GM12878 (cell line): Measurements from ENCODE around the gene HRC. TPM values are rescaled to one million over a fixed set of nuclear protein-coding genes. Genes with fewer than 3 reads are reported as not detected.
A peak's percentile ranks its signal among the peaks of the same experiment; 100 is the strongest.

Experiments used
- ATF2 ChIP-seq: IDR thresholded peaks from 2 replicates; pipeline ENCODE4 v1.6.1; 2012; ENCODE audit warnings: low read length, inconsistent platforms
- ELK1 ChIP-seq: IDR thresholded peaks from 2 replicates; pipeline ENCODE4 v1.6.1; 2012; ENCODE audit warnings: low read depth, low read length, improper control_type of control experiment
- ETV6 ChIP-seq, 2 experiments: fragments of 450-650 bp in 1 of 2; IDR thresholded peaks in 1 of 2; conservative IDR thresholded peaks in 1 of 2; 2 replicates each; pipeline ENCODE4 v1.6.1; 2014; ENCODE audit warnings: antibody characterized with exemption in 1 of 2, borderline replicate concordance in 1 of 2, low read depth in 1 of 2, mild to moderate bottlenecking in 1 of 2, moderate library complexity in 1 of 2
- IRF3 ChIP-seq: fragments of 450-650 bp; IDR thresholded peaks from 2 replicates; pipeline ENCODE4 v1.6.1; 2014; ENCODE audit warnings: mild to moderate bottlenecking
- JUND ChIP-seq: IDR thresholded peaks from 2 replicates; pipeline ENCODE4 v1.6.1; 2012; ENCODE audit warnings: low read depth, mild to moderate bottlenecking, low read length, improper control_type of control experiment, moderate library complexity
- LARP7 ChIP-seq: fragments of 450-650 bp; IDR thresholded peaks from 2 replicates; pipeline ENCODE4 v1.6.1; 2017; ENCODE audit warnings: mild to moderate bottlenecking
- MXI1 ChIP-seq: fragments of 150-350 bp; IDR thresholded peaks from 2 replicates; pipeline ENCODE4 v1.6.1; 2011; ENCODE audit warnings: low read depth, mild to moderate bottlenecking, inconsistent platforms, low read length, improper control_type of control experiment
- MYC ChIP-seq: IDR thresholded peaks from 2 replicates; pipeline ENCODE4 v1.6.1; 2011; ENCODE audit warnings: mild to moderate bottlenecking, low read length, moderate library complexity, inconsistent platforms; ENCODE audit not compliant: insufficient read depth, insufficient replicate concordance, insufficient read length, severe bottlenecking
- NKRF ChIP-seq: fragments of 450-650 bp; conservative IDR thresholded peaks from 2 replicates; pipeline ENCODE4 v1.6.1; 2017; ENCODE audit warnings: mild to moderate bottlenecking, moderate library complexity
- PAX5 ChIP-seq: IDR thresholded peaks from 2 replicates; pipeline ENCODE4 v1.6.1; 2011; ENCODE audit warnings: low read depth, low read length, borderline replicate concordance
- PKNOX1 ChIP-seq: fragments of 450-650 bp; IDR thresholded peaks from 2 replicates; pipeline ENCODE4 v1.6.1; 2016; ENCODE audit warnings: mild to moderate bottlenecking
- SIX5 ChIP-seq: IDR thresholded peaks from 2 replicates; pipeline ENCODE4 v1.6.1; 2011; ENCODE audit warnings: mild to moderate bottlenecking, low read depth, low read length, moderate library complexity; ENCODE audit not compliant: severe bottlenecking
- SREBF1 ChIP-seq: IDR thresholded peaks from 2 replicates; pipeline ENCODE4 v1.6.1; 2012; ENCODE audit warnings: mild to moderate bottlenecking, low read length
- TCF3 ChIP-seq: IDR thresholded peaks from 2 replicates; pipeline ENCODE4 v1.6.1; 2012; ENCODE audit warnings: low read depth, mild to moderate bottlenecking, low read length, borderline replicate concordance; ENCODE audit not compliant: insufficient read depth
- ZBTB40 ChIP-seq: fragments of 450-650 bp; IDR thresholded peaks from 2 replicates; pipeline ENCODE4 v1.6.1; 2016; ENCODE audit warnings: mild to moderate bottlenecking, moderate library complexity, borderline replicate concordance
- polyA plus RNA-seq, 11 experiments: library from polyadenylated mRNA; depleted of rRNA in 4 of 11; unstranded in 6 of 11; stranded (reverse) in 5 of 11; fragments of >200 nt; fragmentation: Nextera tagmentation in 4 of 11; fragmentation: Illumina TruSeq in 1 of 11; extraction: Ambion mirVana in 4 of 11; extraction: Trizol in 1 of 11; gene quantifications; 1 replicate in 1 of 11; 2 replicates in 10 of 11; pipeline versions ENCODE4 v1.2.1 to v1.2.3, GENCODE V29; 2011 to 2016; ENCODE audit warnings: inconsistent platforms in 2 of 11, missing spikeins in 2 of 11, low read depth in 1 of 11
- total RNA-seq, 4 experiments: library from RNA; depleted of rRNA in 3 of 4; stranded (reverse); fragments of >200 nt in 3 of 4; fragmentation: Illumina TruSeq in 1 of 4; extraction: Trizol in 1 of 4; gene quantifications; 2 replicates each; pipeline versions ENCODE4 v1.2.1 to v1.2.3, GENCODE V29; 2013 to 2021

Gene HRC
- total and polyA plus RNA-seq, 10 of the 15 experiments (the other 5 are each of a cell fraction or from before 2014, with no cell fraction given), result 0.10 TPM; not detected in 9

GRCh38 chr19:49118565-49119410, 36.4 kb downstream of the HRC start, which contains the start of gene C19orf73 (continued):
- peak; percentile 66; the same call in 1 of the 2 replicates for TF ChIP-seq NKRF
- peak; percentile 7 for TF ChIP-seq SIX5
- TF ChIP-seq MXI1, result peak; percentile 49; the same call in 1 of the 2 replicates
- TF ChIP-seq ZBTB40, result peak; percentile 42; the same call in 1 of the 2 replicates
- peak; percentile 90 for TF ChIP-seq ATF2
- TF ChIP-seq ETV6 (conservative IDR thresholded peaks at IDR 0.05 in 1 of 2, IDR thresholded peaks at IDR 0.05 in 1 of 2; ENCODE audit: borderline replicate concordance in 1 of 2, low read depth in 1 of 2), result no peak
- peak; percentile 90 for TF ChIP-seq SREBF1
- peak; percentile 50 for TF ChIP-seq MYC
- 0 out of 2 replicates have a peak, but pooled peaks have one; percentile 6 for TF ChIP-seq TCF3
- no peak for TF ChIP-seq IRF3
- no peak for TF ChIP-seq PAX5
- TF ChIP-seq JUND, result peak; percentile 96
- TF ChIP-seq LARP7, result peak; percentile 95
- TF ChIP-seq ELK1, result peak; percentile 35; the same call in 1 of the 2 replicates
- peak; percentile 97 for TF ChIP-seq PKNOX1
